KMS-11 (cell line): ENCODE data around the gene AGXT2.

Experiments used
- H2AFZ ChIP-seq: fragments of 200-600 bp; sonication (generic); 2 replicates; pipeline ENCODE4 v1.6.1; 2016; ENCODE audit warnings: antibody characterized with exemption, mixed run types, low read depth
- H3K27ac ChIP-seq: fragments of 200-600 bp; sonication (generic); 2 replicates; pipeline ENCODE4 v1.6.1; 2016; ENCODE audit warnings: mild to moderate bottlenecking, mixed run types
- H3K27me3 ChIP-seq: fragments of 200-600 bp; sonication (generic); 2 replicates; pipeline ENCODE4 v1.6.1; 2017; ENCODE audit warnings: mild to moderate bottlenecking, low read depth, mixed run types, moderate library complexity; ENCODE audit not compliant: insufficient read depth
- H3K36me3 ChIP-seq: fragments of 200-600 bp; sonication (generic); 2 replicates; pipeline ENCODE4 v1.6.1; 2017; ENCODE audit warnings: mild to moderate bottlenecking, mixed run types; ENCODE audit not compliant: insufficient read depth
- H3K4me1 ChIP-seq: fragments of 200-600 bp; sonication (generic); 2 replicates; pipeline ENCODE4 v1.6.1; 2016; ENCODE audit warnings: mild to moderate bottlenecking, low read depth, mixed run types; ENCODE audit not compliant: poor library complexity, severe bottlenecking
- H3K4me2 ChIP-seq: fragments of 200-600 bp; sonication (generic); 2 replicates; pipeline ENCODE4 v1.7.0; 2016; ENCODE audit warnings: mild to moderate bottlenecking, mixed run types
- H3K4me3 ChIP-seq: fragments of 200-600 bp; sonication (generic); IDR thresholded peaks from 2 replicates; pipeline ENCODE4 v1.6.1; 2017; ENCODE audit warnings: low read depth, low read length, mixed read lengths; ENCODE audit not compliant: insufficient read depth
- H3K79me2 ChIP-seq: fragments of 200-600 bp; sonication (generic); 2 replicates; pipeline ENCODE4 v1.6.1; 2016; ENCODE audit warnings: low read depth, mixed run types; ENCODE audit not compliant: insufficient read depth
- H3K9ac ChIP-seq: fragments of 200-600 bp; sonication (generic); 2 replicates; pipeline ENCODE4 v1.6.1; 2016; ENCODE audit warnings: mild to moderate bottlenecking, mixed run types
- H4K20me1 ChIP-seq: fragments of 200-600 bp; sonication (generic); 2 replicates; pipeline ENCODE4 v1.6.1; 2016; ENCODE audit warnings: mild to moderate bottlenecking, mixed run types; ENCODE audit not compliant: insufficient read depth
- TF ChIP-seq, protein P1 (sequence below): fragments of 200-600 bp; sonication (generic); conservative IDR thresholded peaks from 2 replicates; pipeline ENCODE4 v1.6.1; 2017; ENCODE audit warnings: low read depth, mild to moderate bottlenecking, antibody characterized with exemption, low read length, moderate library complexity, mixed read lengths

The AGXT2 gene

DNA sequence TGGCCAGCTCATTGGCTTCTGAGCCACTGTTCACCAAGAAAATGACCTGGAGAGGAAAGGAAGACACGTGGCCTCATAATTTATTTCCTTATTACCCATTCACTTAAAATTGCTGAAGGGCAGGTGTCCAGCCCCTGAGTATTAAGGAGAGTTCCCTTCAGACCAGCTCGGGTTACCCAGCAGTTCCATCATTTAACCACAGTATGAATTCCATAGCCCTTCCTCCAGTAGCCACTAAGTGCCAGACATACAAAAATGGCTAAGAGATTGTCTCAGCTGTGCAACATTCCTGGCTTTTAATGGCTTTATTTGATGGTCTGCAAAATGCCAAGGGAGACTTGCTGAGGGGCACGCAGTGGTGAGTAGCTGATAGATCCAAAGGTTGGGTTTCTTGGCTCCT lies 12.5 kb downstream of the AGXT2 start:
- no peaks in the 10 kb centered on the region for H3K27me3 ChIP-seq
- no peaks in the 10 kb centered on the region for H3K36me3 ChIP-seq
- TF ChIP-seq, protein P1, sequence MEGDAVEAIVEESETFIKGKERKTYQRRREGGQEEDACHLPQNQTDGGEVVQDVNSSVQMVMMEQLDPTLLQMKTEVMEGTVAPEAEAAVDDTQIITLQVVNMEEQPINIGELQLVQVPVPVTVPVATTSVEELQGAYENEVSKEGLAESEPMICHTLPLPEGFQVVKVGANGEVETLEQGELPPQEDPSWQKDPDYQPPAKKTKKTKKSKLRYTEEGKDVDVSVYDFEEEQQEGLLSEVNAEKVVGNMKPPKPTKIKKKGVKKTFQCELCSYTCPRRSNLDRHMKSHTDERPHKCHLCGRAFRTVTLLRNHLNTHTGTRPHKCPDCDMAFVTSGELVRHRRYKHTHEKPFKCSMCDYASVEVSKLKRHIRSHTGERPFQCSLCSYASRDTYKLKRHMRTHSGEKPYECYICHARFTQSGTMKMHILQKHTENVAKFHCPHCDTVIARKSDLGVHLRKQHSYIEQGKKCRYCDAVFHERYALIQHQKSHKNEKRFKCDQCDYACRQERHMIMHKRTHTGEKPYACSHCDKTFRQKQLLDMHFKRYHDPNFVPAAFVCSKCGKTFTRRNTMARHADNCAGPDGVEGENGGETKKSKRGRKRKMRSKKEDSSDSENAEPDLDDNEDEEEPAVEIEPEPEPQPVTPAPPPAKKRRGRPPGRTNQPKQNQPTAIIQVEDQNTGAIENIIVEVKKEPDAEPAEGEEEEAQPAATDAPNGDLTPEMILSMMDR = no peak
- H4K20me1 ChIP-seq = no peaks in the 10 kb centered on the region
- H3K4me3 ChIP-seq = no peak overlapping the region
- no peaks in the 10 kb centered on the region for H3K4me1 ChIP-seq
- no peak overlapping the region for H3K27ac ChIP-seq
- H2AFZ ChIP-seq = no peak overlapping the region
- no peak overlapping the region for H3K4me2 ChIP-seq
- H3K9ac ChIP-seq = no peak overlapping the region
- H3K79me2 ChIP-seq = no peaks in the 10 kb centered on the region

DNA sequence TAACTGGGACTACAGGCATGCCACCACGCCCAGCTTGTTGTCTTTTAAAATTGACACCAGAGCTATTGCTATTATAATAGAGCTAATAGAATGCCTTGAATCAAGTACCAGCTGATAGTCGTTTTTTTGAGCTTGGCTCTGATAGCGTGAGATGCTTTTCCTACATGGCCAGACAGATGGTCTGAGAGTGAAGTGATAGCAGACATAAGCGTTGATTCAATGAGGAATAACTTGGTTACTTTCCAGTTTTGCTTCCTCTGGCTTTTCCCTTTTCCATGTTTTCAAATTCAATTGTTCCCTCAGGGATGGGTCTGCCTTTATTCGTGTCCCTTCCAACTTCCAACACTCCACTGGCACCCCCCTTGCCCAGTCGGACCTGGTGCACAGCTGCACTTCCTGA lies 15.4 kb downstream of the AGXT2 start:
- no peak overlapping the region for H3K4me3 ChIP-seq
- H2AFZ ChIP-seq = no peak overlapping the region
- H3K4me1 ChIP-seq = no peaks in the 10 kb centered on the region
- no peaks in the 10 kb centered on the region for H4K20me1 ChIP-seq
- no peaks in the 10 kb centered on the region for H3K27me3 ChIP-seq
- TF ChIP-seq, protein P1 = no peak
- no peak overlapping the region for H3K27ac ChIP-seq
- H3K79me2 ChIP-seq = no peaks in the 10 kb centered on the region
- H3K36me3 ChIP-seq = no peaks in the 10 kb centered on the region
- H3K9ac ChIP-seq = no peak overlapping the region
- H3K4me2 ChIP-seq = no peak overlapping the region

DNA sequence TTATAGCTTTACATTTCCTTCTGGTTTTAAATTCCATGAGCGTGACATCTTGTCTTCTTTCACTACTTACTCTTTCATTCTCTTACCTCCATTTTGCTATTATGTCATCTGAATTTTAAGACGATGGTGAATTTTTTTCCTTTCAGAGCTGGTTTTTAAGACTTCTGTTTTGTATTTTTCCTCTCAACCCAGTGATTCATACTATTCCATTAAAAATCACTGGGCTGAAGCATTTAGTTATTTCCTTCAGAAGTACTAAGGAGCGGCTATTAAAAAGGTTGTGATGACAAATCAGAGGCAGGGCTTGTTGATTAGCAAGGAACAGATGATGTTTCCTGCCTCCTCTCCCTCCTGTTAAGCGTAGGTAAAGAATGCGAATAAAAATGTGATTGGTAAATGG lies 16.5 kb downstream of the AGXT2 start:
- Histone ChIP-seq H3K4me1 (no peaks in the 10 kb centered on the region), H3K79me2 (no peaks in the 10 kb centered on the region), H2AFZ (no peak overlapping the region), H3K4me3 (no peak overlapping the region), H3K27me3 (no peaks in the 10 kb centered on the region), H3K9ac (no peak overlapping the region), H3K27ac (no peak overlapping the region), H3K4me2 (no peak overlapping the region), H3K36me3 (no peaks in the 10 kb centered on the region), H4K20me1 (no peaks in the 10 kb centered on the region)
- TF ChIP-seq, protein P1 = no peak

DNA sequence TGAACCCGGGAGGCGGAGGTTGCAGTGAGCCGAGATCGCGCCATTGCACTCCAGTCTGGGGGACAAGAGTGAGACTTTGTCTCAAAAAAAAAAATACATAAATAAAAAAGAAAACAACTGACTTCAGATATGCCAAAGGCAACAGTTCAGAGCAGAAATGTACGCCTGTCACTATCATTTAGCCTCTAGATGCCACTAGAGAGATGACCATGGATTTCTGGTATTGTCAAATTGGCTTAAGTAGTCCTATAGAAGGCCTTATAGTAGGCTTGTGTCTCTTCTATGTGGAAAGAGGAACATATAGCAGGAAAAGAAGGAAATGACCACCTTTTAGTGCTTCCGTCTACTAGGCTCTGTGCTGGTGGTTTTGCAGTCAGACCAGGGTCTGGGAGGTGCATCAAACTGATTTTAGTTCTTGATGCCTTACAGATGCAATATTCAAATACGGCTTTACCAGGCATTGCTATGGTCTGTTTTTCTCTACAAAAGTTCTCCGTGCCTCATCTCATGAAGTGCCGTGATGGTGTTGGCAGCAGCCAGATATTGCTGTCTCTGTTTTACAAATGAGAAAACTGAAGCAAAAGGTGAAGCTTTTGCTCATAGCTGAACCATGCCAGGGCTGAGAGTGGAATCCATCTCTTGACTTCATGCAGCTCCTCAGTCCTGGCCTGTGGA lies 17.2 kb downstream of the AGXT2 start:
- no peak overlapping the region for H3K9ac ChIP-seq
- no peak overlapping the region for H3K27ac ChIP-seq
- H2AFZ ChIP-seq = no peak overlapping the region
- H3K79me2 ChIP-seq = no peaks in the 10 kb centered on the region
- H3K4me3 ChIP-seq = no peak overlapping the region
- H3K4me2 ChIP-seq = no peak overlapping the region
- TF ChIP-seq, protein P1 = no peak
- H3K36me3 ChIP-seq = no peaks in the 10 kb centered on the region
- H3K4me1 ChIP-seq = no peaks in the 10 kb centered on the region
- no peaks in the 10 kb centered on the region for H4K20me1 ChIP-seq
- no peaks in the 10 kb centered on the region for H3K27me3 ChIP-seq
